ENCODE data around the gene MSLN. TPM values are rescaled to one million over a fixed set of nuclear protein-coding genes. Genes with fewer than 3 reads are reported as not detected.

The MSLN gene
- total and polyA plus RNA-seq, 2 of the 13 experiments (the other 11 are each of a cell fraction or from before 2014, with no cell fraction given), result 2.0 to 2.3 TPM

GRCh38 chr16:714558-715476 is 45.7 kb upstream of the MSLN start, which contains the start of gene METRN (continued):
- TF ChIP-seq, protein P1, sequence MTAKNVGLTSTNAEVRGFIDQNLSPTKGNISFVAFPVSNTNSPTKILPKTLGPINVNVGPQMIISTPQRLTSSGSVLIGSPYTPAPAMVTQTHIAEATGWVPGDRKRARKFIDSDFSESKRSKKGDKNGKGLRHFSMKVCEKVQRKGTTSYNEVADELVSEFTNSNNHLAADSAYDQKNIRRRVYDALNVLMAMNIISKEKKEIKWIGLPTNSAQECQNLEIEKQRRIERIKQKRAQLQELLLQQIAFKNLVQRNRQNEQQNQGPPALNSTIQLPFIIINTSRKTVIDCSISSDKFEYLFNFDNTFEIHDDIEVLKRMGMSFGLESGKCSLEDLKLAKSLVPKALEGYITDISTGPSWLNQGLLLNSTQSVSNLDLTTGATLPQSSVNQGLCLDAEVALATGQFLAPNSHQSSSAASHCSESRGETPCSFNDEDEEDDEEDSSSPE (CRISPR knock-in tag; IDR thresholded peaks at IDR 0.05), result peak; percentile 42; the same call in 1 of the 2 replicates
- 0 out of 2 replicates have a peak, but pooled peaks have one; percentile 20 for TF ChIP-seq NCOR1 (IDR thresholded peaks at IDR 0.05; ENCODE audit: borderline replicate concordance, low read length)
- TF ChIP-seq GABPB1 (CRISPR knock-in tag; IDR thresholded peaks at IDR 0.05), result peak; percentile 54; the same call in 1 of the 2 replicates
- peak; percentile 73 for TF ChIP-seq NFYC (CRISPR knock-in tag; IDR thresholded peaks at IDR 0.05)
- TF ChIP-seq SP5 (CRISPR knock-in tag; IDR thresholded peaks at IDR 0.05; ENCODE audit: borderline replicate concordance, low read depth), result peak; percentile 47; the same call in 1 of the 2 replicates
- peak; percentile 15; the same call in 1 of the 2 replicates for TF ChIP-seq CTCF (CRISPR knock-in tag; IDR thresholded peaks at IDR 0.05)
- peak; percentile 41; the same call in 1 of the 2 replicates for TF ChIP-seq ATF7-NPFF (CRISPR knock-in tag; IDR thresholded peaks at IDR 0.05; ENCODE audit: low read depth)
- no peak for TF ChIP-seq RXRB (CRISPR knock-in tag; IDR thresholded peaks at IDR 0.05; ENCODE audit: borderline replicate concordance)
- peak; percentile 55 for TF ChIP-seq ZFY (CRISPR knock-in tag; IDR thresholded peaks at IDR 0.05)
- peak; percentile 46; the same call in 1 of the 2 replicates for TF ChIP-seq TBX2 (CRISPR knock-in tag; IDR thresholded peaks at IDR 0.05; ENCODE audit: borderline replicate concordance)
- peak; percentile 74 for TF ChIP-seq NFYB (CRISPR knock-in tag; IDR thresholded peaks at IDR 0.05)
- no peak for TF ChIP-seq ZNF354B (CRISPR knock-in tag; IDR thresholded peaks at IDR 0.05)
- TF ChIP-seq TCF12 (IDR thresholded peaks at IDR 0.05), result no peak
- peak; percentile 22; the same call in 1 of the 2 replicates for TF ChIP-seq TCF12 (CRISPR knock-in tag; IDR thresholded peaks at IDR 0.05)
- TF ChIP-seq, protein P2, sequence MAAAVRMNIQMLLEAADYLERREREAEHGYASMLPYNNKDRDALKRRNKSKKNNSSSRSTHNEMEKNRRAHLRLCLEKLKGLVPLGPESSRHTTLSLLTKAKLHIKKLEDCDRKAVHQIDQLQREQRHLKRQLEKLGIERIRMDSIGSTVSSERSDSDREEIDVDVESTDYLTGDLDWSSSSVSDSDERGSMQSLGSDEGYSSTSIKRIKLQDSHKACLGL (CRISPR knock-in tag; IDR thresholded peaks at IDR 0.05), result peak; percentile 28; the same call in 1 of the 2 replicates
- TF ChIP-seq ZNF274 (CRISPR knock-in tag; IDR thresholded peaks at IDR 0.05), result 0 out of 2 replicates have a peak, but pooled peaks have one; percentile 61
- peak; percentile 63 for TF ChIP-seq ZNF547 (CRISPR knock-in tag; IDR thresholded peaks at IDR 0.05)
- peak; percentile 29; the same call in 1 of the 2 replicates for TF ChIP-seq ZSCAN21 (CRISPR knock-in tag; IDR thresholded peaks at IDR 0.05; ENCODE audit: borderline replicate concordance)
- TF ChIP-seq, protein P3, sequence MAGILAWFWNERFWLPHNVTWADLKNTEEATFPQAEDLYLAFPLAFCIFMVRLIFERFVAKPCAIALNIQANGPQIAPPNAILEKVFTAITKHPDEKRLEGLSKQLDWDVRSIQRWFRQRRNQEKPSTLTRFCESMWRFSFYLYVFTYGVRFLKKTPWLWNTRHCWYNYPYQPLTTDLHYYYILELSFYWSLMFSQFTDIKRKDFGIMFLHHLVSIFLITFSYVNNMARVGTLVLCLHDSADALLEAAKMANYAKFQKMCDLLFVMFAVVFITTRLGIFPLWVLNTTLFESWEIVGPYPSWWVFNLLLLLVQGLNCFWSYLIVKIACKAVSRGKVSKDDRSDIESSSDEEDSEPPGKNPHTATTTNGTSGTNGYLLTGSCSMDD (CRISPR knock-in tag; IDR thresholded peaks at IDR 0.05), result no peak
- peak; percentile 73; the same call in 1 of the 2 replicates for TF ChIP-seq ZBTB38 (CRISPR knock-in tag; IDR thresholded peaks at IDR 0.05)
- peak; percentile 27; the same call in 1 of the 2 replicates for TF ChIP-seq BCL6 (CRISPR knock-in tag; IDR thresholded peaks at IDR 0.05)

All from HepG2 (cell line).